Suprapubic skin (tissue), 4 donors: ENCODE data around the gene TIGD3. TPM values are rescaled to one million over a fixed set of nuclear protein-coding genes. Genes with fewer than 3 reads are reported as not detected.

Experiments
- DNase-seq, 2 donors: peaks; one replicate each; pipeline ENCODE4 v3.0.0-alpha.2; 2019; ENCODE audit warnings: low spot score in 2 of 2
- H3K27ac ChIP-seq: fragments of 200-600 bp; sonication (generic); one replicate; pipeline ENCODE4 v1.5.1; 2019
- H3K27me3 ChIP-seq: fragments of 200-600 bp; sonication (generic); one replicate; pipeline ENCODE4 v1.5.1; 2019
- H3K36me3 ChIP-seq: fragments of 200-600 bp; sonication (generic); one replicate; pipeline ENCODE4 v1.5.1; 2019
- H3K4me1 ChIP-seq: fragments of 200-600 bp; sonication (generic); one replicate; pipeline ENCODE4 v1.5.1; 2019
- H3K4me3 ChIP-seq: fragments of 200-600 bp; sonication (generic); one replicate; pipeline ENCODE4 v1.5.1; 2019; ENCODE audit warnings: mild to moderate bottlenecking
- H3K9me3 ChIP-seq: fragments of 200-600 bp; sonication (generic); one replicate; pipeline ENCODE4 v1.5.1; 2019
- EP300 ChIP-seq: sonication (generic); formaldehyde crosslinking; IDR thresholded peaks from one replicate; pipeline ENCODE4 v1.6.1; 2017; ENCODE audit warnings: antibody characterized with exemption
- POLR2A ChIP-seq, 2 donors: fragments of 450-650 bp; IDR thresholded peaks; one replicate each; pipeline ENCODE4 v1.6.1; 2017; ENCODE audit warnings: antibody characterized with exemption in 2 of 2, mild to moderate bottlenecking in 2 of 2, moderate library complexity in 2 of 2
- POLR2AphosphoS5 ChIP-seq, 3 donors: sonication (generic); formaldehyde crosslinking; IDR thresholded peaks; one replicate each; pipeline ENCODE4 v1.6.1; 2017; ENCODE audit warnings: antibody characterized with exemption in 3 of 3
- WGBS: methylation state at CpG from one replicate; pipeline ENCODE4 v1.1.5; 2018; 5-methylcytosine and 5-hydroxymethylcytosine counted together
- total RNA-seq, 4 donors: library from RNA; depleted of rRNA; stranded (reverse); fragments of >200 nt; gene quantifications; one replicate each; pipeline ENCODE4 v1.1.0, GENCODE V29; 2016
- TF ChIP-seq, protein P1 (sequence below), 2 donors: fragments of 200-600 bp in 1 of 2; fragments of 450-650 bp in 1 of 2; sonication (generic) in 1 of 2; IDR thresholded peaks; one replicate each; pipeline ENCODE4 v1.5.1; 2016 to 2019; ENCODE audit warnings: antibody characterized with exemption in 2 of 2, mild to moderate bottlenecking in 1 of 2, moderate library complexity in 1 of 2

The TIGD3 gene
- total RNA-seq, 4 donors from 2014 or later, result 0.32 to 0.76 (median 0.64) TPM; not detected in 1

DNA sequence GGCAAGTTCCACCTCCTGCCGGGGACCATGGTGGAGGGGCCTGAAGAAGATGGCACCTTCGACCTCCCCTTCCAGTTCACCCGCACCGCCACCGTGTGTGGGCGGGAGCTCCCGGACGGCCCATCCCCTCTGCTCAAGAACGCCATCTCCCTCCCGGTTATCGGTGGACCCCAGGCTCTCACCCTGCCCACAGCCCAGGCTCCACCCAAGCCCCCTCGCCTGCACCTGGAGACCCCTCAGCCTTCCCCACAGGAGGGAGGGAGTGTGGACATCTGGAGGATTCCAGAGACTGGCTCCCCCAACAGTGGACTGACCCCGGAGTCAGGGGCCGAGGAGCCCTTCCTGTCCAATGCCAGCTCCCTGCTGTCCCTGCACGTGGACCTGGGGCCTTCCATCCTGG, 33.5 kb upstream of the TIGD3 start:
- Histone ChIP-seq H3K4me3 (no peak overlapping the region), H3K9me3 (no peaks in the 10 kb centered on the region), H3K27me3 (no peaks in the 10 kb centered on the region), H3K36me3 (peaks cover 14% of the 10 kb centered on the region), H3K27ac (peak overlapping the region; percentile 48), H3K4me1 (peaks cover 37% of the 10 kb centered on the region)
- no peak for DNase-seq
- WGBS, result 100% methylated on average over 1 of the region's 15 CpGs
- TF ChIP-seq POLR2A (IDR thresholded peaks at IDR 0.05) (no peak), EP300 (no peak), POLR2AphosphoS5 (IDR thresholded peaks at IDR 0.05) (no peak)
- TF ChIP-seq, protein P1, sequence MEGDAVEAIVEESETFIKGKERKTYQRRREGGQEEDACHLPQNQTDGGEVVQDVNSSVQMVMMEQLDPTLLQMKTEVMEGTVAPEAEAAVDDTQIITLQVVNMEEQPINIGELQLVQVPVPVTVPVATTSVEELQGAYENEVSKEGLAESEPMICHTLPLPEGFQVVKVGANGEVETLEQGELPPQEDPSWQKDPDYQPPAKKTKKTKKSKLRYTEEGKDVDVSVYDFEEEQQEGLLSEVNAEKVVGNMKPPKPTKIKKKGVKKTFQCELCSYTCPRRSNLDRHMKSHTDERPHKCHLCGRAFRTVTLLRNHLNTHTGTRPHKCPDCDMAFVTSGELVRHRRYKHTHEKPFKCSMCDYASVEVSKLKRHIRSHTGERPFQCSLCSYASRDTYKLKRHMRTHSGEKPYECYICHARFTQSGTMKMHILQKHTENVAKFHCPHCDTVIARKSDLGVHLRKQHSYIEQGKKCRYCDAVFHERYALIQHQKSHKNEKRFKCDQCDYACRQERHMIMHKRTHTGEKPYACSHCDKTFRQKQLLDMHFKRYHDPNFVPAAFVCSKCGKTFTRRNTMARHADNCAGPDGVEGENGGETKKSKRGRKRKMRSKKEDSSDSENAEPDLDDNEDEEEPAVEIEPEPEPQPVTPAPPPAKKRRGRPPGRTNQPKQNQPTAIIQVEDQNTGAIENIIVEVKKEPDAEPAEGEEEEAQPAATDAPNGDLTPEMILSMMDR (IDR thresholded peaks at IDR 0.05), result no peak

DNA sequence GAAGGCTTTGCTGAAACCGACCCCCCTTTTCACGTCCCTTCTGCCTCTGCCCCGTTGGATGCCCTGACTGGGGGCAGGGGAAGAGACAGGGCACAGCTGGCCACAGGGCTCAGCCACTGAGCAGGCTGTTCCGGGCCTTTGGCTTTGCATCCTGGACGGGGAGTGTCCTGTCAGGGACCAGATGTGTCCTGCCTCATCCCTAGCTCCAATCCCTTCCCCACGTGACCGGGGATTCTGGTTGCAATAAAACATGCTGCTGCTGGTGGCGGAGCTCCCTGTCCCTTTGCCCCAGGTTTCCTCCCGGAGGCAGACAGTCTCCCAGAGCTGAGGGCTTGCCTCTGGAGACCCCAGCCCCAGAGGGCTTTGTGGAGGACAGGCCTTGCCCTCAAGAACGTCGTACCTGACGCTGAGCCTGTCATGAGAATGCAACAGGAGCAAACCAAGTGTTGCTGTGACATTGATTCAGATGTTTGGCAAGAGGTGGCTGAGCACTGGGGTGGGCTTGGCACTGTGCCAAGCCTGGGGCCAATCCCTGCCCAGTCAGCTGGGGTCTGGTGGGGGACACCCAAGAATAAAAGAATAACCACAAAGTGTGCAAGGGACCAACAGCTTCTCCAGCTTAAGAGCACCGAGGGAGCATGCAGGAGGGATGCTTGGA, 32.6 kb upstream of the TIGD3 start:
- Histone ChIP-seq H3K36me3 (peaks cover 14% of the 10 kb centered on the region), H3K4me3 (no peak overlapping the region), H3K9me3 (no peaks in the 10 kb centered on the region), H3K4me1 (peaks cover 28% of the 10 kb centered on the region), H3K27ac (peak overlapping the region; percentile 48), H3K27me3 (no peaks in the 10 kb centered on the region)
- TF ChIP-seq EP300, result no peak
- TF ChIP-seq, protein P1 (IDR thresholded peaks at IDR 0.05), result no peak
- no peak for TF ChIP-seq POLR2AphosphoS5 (IDR thresholded peaks at IDR 0.05)
- no peak for TF ChIP-seq POLR2A (IDR thresholded peaks at IDR 0.05)
- 63% methylated on average over 13 of the region's 13 CpGs for WGBS
- peak; percentile 87 to 88 for DNase-seq

DNA sequence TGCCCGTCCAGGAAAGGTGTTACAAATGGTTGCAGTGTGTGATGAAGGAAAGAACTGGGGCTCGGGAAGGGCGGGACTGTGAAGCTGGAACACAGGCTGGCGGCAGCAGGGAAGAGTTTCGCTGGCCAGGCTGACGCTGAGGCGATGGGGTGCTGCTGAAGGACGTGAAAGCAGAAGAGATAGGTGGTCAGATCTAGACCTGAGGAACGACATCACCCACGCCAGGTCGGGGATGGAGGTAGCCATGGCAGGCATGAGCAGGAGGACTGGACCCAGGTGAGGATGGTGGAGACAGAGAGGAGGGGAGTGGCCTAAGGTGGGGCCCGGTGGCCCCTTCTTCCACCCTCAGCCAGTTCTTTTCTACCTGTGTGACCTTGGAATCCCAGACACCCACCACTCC, 30.7 kb upstream of the TIGD3 start:
- Histone ChIP-seq H3K27ac (no peak overlapping the region), H3K4me1 (peaks cover 17% of the 10 kb centered on the region)
- 82% methylated on average over 12 of the region's 12 CpGs for WGBS

DNA sequence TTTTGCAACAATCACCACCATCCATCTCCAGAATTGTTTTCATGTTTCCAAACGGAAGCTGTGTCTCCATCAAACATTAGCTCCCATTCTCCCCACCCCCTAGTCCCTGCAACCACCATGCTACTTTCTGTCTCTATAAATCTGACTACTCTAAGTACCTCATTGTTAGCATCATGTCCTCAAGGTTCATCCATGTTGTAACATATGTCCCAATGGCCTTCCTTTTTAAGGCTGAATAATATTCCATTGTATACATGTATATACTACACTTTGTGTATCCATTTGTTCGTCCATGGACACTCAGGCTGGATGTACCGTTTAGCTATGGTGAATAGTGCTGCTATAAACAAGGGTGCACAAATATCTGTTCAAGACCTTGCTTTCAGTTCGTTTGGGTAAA, 29.1 kb upstream of the TIGD3 start:
- Histone ChIP-seq H3K4me1 (peaks cover 21% of the 10 kb centered on the region), H3K27ac (no peak overlapping the region), H3K27me3 (no peaks in the 10 kb centered on the region), H3K36me3 (peaks cover 14% of the 10 kb centered on the region), H3K4me3 (no peak overlapping the region), H3K9me3 (no peaks in the 10 kb centered on the region)
- 91% methylated on average over 4 of the region's 4 CpGs for WGBS
- DNase-seq, result no peak
- TF ChIP-seq POLR2AphosphoS5 (IDR thresholded peaks at IDR 0.05) (no peak), POLR2A (IDR thresholded peaks at IDR 0.05) (no peak), EP300 (no peak)
- TF ChIP-seq, protein P1 (IDR thresholded peaks at IDR 0.05), result no peak

More for the DNA sequence above, 30.7 kb upstream of the TIGD3 start:
- Histone ChIP-seq H3K4me3 (no peak overlapping the region), H3K36me3 (peaks cover 14% of the 10 kb centered on the region), H3K27me3 (no peaks in the 10 kb centered on the region), H3K9me3 (no peaks in the 10 kb centered on the region)
- TF ChIP-seq POLR2AphosphoS5 (IDR thresholded peaks at IDR 0.05) (no peak), EP300 (no peak), POLR2A (IDR thresholded peaks at IDR 0.05) (no peak)
- TF ChIP-seq, protein P1 (IDR thresholded peaks at IDR 0.05), result no peak
- no peak for DNase-seq

DNA sequence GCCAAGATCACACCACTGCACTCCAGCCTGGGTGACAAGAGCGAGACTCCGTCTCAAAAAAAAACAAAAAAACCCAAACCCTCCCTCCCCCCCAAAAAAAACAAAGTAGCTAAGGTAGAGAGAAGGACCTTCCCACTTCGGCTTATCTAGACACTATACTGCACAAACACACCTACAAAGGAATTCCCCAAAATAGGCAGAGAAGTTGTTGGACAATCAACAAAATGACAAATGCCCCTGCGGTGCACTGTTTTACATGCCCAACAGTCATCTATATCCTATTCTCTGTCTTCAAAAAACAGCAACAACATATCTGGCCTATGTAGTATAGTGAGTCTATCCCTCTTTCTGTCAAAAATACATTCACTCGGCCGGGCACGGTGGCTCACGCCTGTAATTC, 27.5 kb upstream of the TIGD3 start:
- WGBS, result 89% methylated on average over 8 of the region's 8 CpGs
- H3K4me3 ChIP-seq, result no peak overlapping the region
- no peaks in the 10 kb centered on the region for H3K9me3 ChIP-seq
- H3K36me3 ChIP-seq, result no peaks in the 10 kb centered on the region
- TF ChIP-seq POLR2A (IDR thresholded peaks at IDR 0.05), result no peak
- TF ChIP-seq POLR2AphosphoS5 (IDR thresholded peaks at IDR 0.05), result no peak
- TF ChIP-seq EP300, result no peak
- TF ChIP-seq, protein P1 (IDR thresholded peaks at IDR 0.05), result no peak
- H3K27me3 ChIP-seq, result no peaks in the 10 kb centered on the region
- H3K27ac ChIP-seq, result no peak overlapping the region
- no peak for DNase-seq
- peaks cover 10% of the 10 kb centered on the region for H3K4me1 ChIP-seq
